ENCODE results near the gene ABCC10.

The ABCC10 gene

DNA sequence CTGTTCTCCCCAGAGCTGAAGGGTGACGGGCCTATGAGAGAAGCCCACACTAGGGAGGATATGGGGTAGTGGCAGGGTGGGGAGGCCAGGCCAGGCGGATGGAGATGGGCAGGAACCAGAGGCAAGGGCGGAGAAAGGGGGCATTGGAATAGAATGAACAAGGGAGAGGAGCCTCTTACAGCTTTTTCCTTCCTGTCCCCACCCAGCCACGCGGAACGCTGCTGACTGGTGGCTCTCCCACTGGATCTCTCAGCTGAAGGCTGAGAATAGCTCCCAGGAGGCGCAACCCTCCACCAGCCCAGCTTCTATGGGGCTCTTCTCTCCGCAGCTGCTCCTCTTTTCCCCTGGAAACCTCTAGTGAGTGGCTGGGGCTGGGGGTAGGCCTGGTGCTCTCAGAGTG lies 17.2 kb downstream of the ABCC10 start:
- Histone ChIP-seq H3K27ac (ENCODE audit: low read length) (no peak overlapping the region), H3K9me2 (replicated peaks; ENCODE audit: insufficient read depth, low read length) (no peaks in the 10 kb centered on the region), H3K9me3 (replicated peaks; ENCODE audit: insufficient read depth, low read length) (no peaks in the 10 kb centered on the region), H2AFZ (ENCODE audit: low read length) (no peak overlapping the region), H3K4me2 (ENCODE audit: low read depth, low read length) (no peak overlapping the region), H3K9ac (ENCODE audit: low read length) (no peak overlapping the region), H3K4me3 (ENCODE audit: low read length) (no peak overlapping the region), H3K4me1 (ENCODE audit: low read length) (no peaks in the 10 kb centered on the region), H3K36me3 (replicated peaks; ENCODE audit: insufficient read depth, low read length) (no peaks in the 10 kb centered on the region), H3F3A (ENCODE audit: insufficient read depth, low read length) (no peaks in the 10 kb centered on the region), H3K79me2 (ENCODE audit: low read length) (no peaks in the 10 kb centered on the region), H3K27me3 (replicated peaks; ENCODE audit: insufficient read depth, low read length) (no peaks in the 10 kb centered on the region), H4K20me1 (ENCODE audit: insufficient read depth, low read length) (no peaks in the 10 kb centered on the region)
- no peak for DNase-seq
- TF ChIP-seq EZH2 (optimal IDR thresholded peaks at IDR 0.05; ENCODE audit: low read depth, low read length): no peak
- TF ChIP-seq EZH2phosphoT487 (IDR thresholded peaks at IDR 0.05; ENCODE audit: low read length): no peak
- TF ChIP-seq, protein P1, sequence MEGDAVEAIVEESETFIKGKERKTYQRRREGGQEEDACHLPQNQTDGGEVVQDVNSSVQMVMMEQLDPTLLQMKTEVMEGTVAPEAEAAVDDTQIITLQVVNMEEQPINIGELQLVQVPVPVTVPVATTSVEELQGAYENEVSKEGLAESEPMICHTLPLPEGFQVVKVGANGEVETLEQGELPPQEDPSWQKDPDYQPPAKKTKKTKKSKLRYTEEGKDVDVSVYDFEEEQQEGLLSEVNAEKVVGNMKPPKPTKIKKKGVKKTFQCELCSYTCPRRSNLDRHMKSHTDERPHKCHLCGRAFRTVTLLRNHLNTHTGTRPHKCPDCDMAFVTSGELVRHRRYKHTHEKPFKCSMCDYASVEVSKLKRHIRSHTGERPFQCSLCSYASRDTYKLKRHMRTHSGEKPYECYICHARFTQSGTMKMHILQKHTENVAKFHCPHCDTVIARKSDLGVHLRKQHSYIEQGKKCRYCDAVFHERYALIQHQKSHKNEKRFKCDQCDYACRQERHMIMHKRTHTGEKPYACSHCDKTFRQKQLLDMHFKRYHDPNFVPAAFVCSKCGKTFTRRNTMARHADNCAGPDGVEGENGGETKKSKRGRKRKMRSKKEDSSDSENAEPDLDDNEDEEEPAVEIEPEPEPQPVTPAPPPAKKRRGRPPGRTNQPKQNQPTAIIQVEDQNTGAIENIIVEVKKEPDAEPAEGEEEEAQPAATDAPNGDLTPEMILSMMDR (IDR thresholded peaks at IDR 0.05; ENCODE audit: low read length): no peak

DNA sequence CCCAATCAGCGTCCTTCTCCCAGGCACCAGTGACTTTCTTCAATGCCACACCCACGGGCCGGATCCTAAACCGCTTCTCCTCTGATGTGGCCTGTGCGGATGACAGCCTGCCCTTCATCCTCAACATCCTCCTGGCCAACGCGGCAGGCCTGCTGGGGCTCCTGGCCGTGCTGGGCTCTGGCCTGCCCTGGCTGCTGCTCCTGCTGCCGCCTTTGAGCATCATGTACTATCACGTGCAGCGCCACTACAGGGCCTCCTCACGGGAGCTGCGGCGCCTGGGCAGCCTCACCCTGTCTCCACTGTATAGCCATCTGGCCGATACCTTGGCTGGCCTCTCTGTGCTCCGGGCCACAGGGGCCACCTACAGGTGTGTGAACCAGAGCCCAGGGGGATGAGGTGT lies 18.2 kb downstream of the ABCC10 start:
- no peaks in the 10 kb centered on the region for H3K36me3 ChIP-seq (replicated peaks; ENCODE audit: insufficient read depth, low read length)

DNA sequence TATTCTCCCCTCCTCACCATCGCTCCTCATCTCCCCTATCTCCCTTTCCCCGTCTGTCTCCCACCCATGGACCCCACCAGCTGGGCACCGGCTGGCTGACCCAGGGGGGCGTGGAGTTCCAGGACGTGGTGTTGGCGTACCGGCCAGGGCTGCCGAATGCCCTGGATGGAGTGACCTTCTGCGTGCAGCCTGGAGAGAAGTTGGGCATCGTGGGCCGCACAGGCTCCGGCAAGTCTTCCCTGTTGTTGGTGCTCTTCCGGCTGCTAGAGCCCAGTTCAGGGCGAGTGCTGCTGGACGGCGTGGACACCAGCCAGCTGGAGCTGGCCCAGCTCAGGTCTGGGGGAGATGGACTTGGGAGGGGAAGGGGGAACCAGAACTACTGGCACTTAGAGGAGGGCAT lies 20.3 kb downstream of the ABCC10 start:
- H2AFZ ChIP-seq (ENCODE audit: low read length): no peak overlapping the region
- no peak overlapping the region for H3K4me2 ChIP-seq (ENCODE audit: low read depth, low read length)
- no peaks in the 10 kb centered on the region for H3K9me3 ChIP-seq (replicated peaks; ENCODE audit: insufficient read depth, low read length)
- no peaks in the 10 kb centered on the region for H3F3A ChIP-seq (ENCODE audit: insufficient read depth, low read length)
- H3K27ac ChIP-seq (ENCODE audit: low read length): no peak overlapping the region
- no peaks in the 10 kb centered on the region for H3K4me1 ChIP-seq (ENCODE audit: low read length)
- no peak for DNase-seq
- no peaks in the 10 kb centered on the region for H3K27me3 ChIP-seq (replicated peaks; ENCODE audit: insufficient read depth, low read length)
- no peaks in the 10 kb centered on the region for H3K79me2 ChIP-seq (ENCODE audit: low read length)
- no peaks in the 10 kb centered on the region for H3K9me2 ChIP-seq (replicated peaks; ENCODE audit: insufficient read depth, low read length)
- TF ChIP-seq EZH2 (optimal IDR thresholded peaks at IDR 0.05; ENCODE audit: low read depth, low read length) (no peak), EZH2phosphoT487 (IDR thresholded peaks at IDR 0.05; ENCODE audit: low read length) (no peak)
- TF ChIP-seq, protein P1 (IDR thresholded peaks at IDR 0.05; ENCODE audit: low read length): no peak
- H3K9ac ChIP-seq (ENCODE audit: low read length): no peak overlapping the region
- H3K4me3 ChIP-seq (ENCODE audit: low read length): no peak overlapping the region
- H3K36me3 ChIP-seq (replicated peaks; ENCODE audit: insufficient read depth, low read length): no peaks in the 10 kb centered on the region
- H4K20me1 ChIP-seq (ENCODE audit: insufficient read depth, low read length): no peaks in the 10 kb centered on the region

More for the DNA sequence above, 18.2 kb downstream of the ABCC10 start:
- DNase-seq: no peak
- no peak overlapping the region for H3K27ac ChIP-seq (ENCODE audit: low read length)
- no peak for TF ChIP-seq EZH2 (optimal IDR thresholded peaks at IDR 0.05; ENCODE audit: low read depth, low read length)
- H3K9ac ChIP-seq (ENCODE audit: low read length): no peak overlapping the region
- no peak overlapping the region for H3K4me2 ChIP-seq (ENCODE audit: low read depth, low read length)
- no peaks in the 10 kb centered on the region for H3K79me2 ChIP-seq (ENCODE audit: low read length)
- no peaks in the 10 kb centered on the region for H3K27me3 ChIP-seq (replicated peaks; ENCODE audit: insufficient read depth, low read length)
- no peaks in the 10 kb centered on the region for H3K4me1 ChIP-seq (ENCODE audit: low read length)
- no peaks in the 10 kb centered on the region for H3K9me2 ChIP-seq (replicated peaks; ENCODE audit: insufficient read depth, low read length)
- H2AFZ ChIP-seq (ENCODE audit: low read length): no peak overlapping the region
- H3K4me3 ChIP-seq (ENCODE audit: low read length): no peak overlapping the region
- no peaks in the 10 kb centered on the region for H3F3A ChIP-seq (ENCODE audit: insufficient read depth, low read length)
- no peaks in the 10 kb centered on the region for H4K20me1 ChIP-seq (ENCODE audit: insufficient read depth, low read length)
- H3K9me3 ChIP-seq (replicated peaks; ENCODE audit: insufficient read depth, low read length): no peaks in the 10 kb centered on the region

DNA sequence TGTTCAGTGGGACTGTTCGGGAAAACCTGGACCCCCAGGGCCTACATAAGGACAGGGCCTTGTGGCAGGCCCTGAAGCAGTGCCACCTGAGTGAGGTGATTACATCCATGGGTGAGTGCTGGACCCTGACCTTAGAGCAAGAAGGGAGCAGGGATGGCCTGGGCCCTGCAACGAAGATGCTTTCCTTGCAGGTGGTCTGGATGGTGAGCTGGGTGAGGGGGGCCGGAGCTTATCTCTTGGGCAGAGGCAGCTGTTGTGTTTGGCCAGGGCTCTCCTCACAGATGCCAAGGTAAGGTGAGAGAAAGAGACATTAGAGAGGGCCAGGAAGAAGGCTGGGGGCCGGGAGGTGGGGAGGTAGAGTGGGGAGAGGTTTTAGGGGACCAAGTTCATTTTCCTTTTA lies 21.6 kb downstream of the ABCC10 start:
- Histone ChIP-seq H3K27ac (ENCODE audit: low read length) (no peak overlapping the region), H3K4me1 (ENCODE audit: low read length) (no peaks in the 10 kb centered on the region), H3F3A (ENCODE audit: insufficient read depth, low read length) (no peaks in the 10 kb centered on the region), H3K79me2 (ENCODE audit: low read length) (no peaks in the 10 kb centered on the region), H3K27me3 (replicated peaks; ENCODE audit: insufficient read depth, low read length) (no peaks in the 10 kb centered on the region), H3K9me2 (replicated peaks; ENCODE audit: insufficient read depth, low read length) (no peaks in the 10 kb centered on the region), H2AFZ (ENCODE audit: low read length) (no peak overlapping the region), H3K4me3 (ENCODE audit: low read length) (no peak overlapping the region), H3K9me3 (replicated peaks; ENCODE audit: insufficient read depth, low read length) (no peaks in the 10 kb centered on the region), H4K20me1 (ENCODE audit: insufficient read depth, low read length) (no peaks in the 10 kb centered on the region), H3K36me3 (replicated peaks; ENCODE audit: insufficient read depth, low read length) (no peaks in the 10 kb centered on the region), H3K9ac (ENCODE audit: low read length) (no peak overlapping the region), H3K4me2 (ENCODE audit: low read depth, low read length) (no peak overlapping the region)
- TF ChIP-seq EZH2 (optimal IDR thresholded peaks at IDR 0.05; ENCODE audit: low read depth, low read length) (no peak), EZH2phosphoT487 (IDR thresholded peaks at IDR 0.05; ENCODE audit: low read length) (no peak)
- TF ChIP-seq, protein P1 (IDR thresholded peaks at IDR 0.05; ENCODE audit: low read length): no peak
- no peak for DNase-seq

All from MM.1S (cell line).